ENCODE data around the gene PRSS57. TPM values are rescaled to one million over a fixed set of nuclear protein-coding genes. Genes with fewer than 3 reads are reported as not detected.

PRSS57 gene
- total and polyA plus RNA-seq, 2 of the 13 experiments (the other 11 are each of a cell fraction or from before 2014, with no cell fraction given): 0.12 TPM; not detected in 1

DNA sequence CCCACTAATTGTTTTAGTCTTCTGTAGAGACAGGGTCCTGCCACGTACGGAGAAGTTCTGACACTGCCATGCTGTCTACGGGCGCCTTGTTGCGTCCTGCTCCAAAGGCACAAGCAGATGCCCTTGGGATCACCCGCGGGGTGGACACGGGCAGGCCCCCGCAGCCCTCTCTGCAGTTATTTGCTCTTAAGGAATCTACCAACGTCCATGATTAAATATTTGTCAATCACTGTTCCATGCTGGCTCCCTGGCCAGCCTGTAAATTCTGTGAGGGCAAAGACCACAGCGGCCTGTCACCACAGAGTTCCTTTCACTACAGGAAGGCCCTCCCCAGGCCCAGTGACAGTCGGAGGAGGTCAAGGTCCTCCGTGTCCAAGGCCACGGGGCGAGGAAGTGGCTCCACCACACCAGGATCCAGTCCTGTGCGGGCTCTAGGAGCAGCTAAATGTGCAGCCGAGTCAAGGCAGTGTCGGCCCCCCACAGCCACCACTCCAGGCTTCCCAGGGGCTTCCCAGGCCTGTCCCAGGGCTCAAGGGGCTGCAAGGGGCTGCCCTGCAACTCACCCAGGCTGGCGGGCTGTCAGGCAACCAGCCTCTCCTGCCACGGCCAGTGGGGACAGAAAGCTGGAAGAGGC lies 34.3 kb downstream of the PRSS57 start (continued):
- TF ChIP-seq, protein P1, sequence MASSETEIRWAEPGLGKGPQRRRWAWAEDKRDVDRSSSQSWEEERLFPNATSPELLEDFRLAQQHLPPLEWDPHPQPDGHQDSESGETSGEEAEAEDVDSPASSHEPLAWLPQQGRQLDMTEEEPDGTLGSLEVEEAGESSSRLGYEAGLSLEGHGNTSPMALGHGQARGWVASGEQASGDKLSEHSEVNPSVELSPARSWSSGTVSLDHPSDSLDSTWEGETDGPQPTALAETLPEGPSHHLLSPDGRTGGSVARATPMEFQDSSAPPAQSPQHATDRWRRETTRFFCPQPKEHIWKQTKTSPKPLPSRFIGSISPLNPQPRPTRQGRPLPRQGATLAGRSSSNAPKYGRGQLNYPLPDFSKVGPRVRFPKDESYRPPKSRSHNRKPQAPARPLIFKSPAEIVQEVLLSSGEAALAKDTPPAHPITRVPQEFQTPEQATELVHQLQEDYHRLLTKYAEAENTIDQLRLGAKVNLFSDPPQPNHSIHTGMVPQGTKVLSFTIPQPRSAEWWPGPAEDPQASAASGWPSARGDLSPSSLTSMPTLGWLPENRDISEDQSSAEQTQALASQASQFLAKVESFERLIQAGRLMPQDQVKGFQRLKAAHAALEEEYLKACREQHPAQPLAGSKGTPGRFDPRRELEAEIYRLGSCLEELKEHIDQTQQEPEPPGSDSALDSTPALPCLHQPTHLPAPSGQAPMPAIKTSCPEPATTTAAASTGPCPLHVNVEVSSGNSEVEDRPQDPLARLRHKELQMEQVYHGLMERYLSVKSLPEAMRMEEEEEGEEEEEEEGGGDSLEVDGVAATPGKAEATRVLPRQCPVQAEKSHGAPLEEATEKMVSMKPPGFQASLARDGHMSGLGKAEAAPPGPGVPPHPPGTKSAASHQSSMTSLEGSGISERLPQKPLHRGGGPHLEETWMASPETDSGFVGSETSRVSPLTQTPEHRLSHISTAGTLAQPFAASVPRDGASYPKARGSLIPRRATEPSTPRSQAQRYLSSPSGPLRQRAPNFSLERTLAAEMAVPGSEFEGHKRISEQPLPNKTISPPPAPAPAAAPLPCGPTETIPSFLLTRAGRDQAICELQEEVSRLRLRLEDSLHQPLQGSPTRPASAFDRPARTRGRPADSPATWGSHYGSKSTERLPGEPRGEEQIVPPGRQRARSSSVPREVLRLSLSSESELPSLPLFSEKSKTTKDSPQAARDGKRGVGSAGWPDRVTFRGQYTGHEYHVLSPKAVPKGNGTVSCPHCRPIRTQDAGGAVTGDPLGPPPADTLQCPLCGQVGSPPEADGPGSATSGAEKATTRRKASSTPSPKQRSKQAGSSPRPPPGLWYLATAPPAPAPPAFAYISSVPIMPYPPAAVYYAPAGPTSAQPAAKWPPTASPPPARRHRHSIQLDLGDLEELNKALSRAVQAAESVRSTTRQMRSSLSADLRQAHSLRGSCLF (CRISPR knock-in tag; IDR thresholded peaks at IDR 0.05; ENCODE audit: borderline replicate concordance): no peak
- TF ChIP-seq SIN3A (IDR thresholded peaks at IDR 0.05; ENCODE audit: borderline replicate concordance, low read depth, low read length) (peak; percentile 84; the same call in 1 of the 2 replicates), DPF2 (CRISPR knock-in tag; IDR thresholded peaks at IDR 0.05; ENCODE audit: borderline replicate concordance, low read depth) (peak; percentile 56; the same call in 1 of the 2 replicates), IRX3 (CRISPR knock-in tag; IDR thresholded peaks at IDR 0.05; ENCODE audit: borderline replicate concordance, low read depth) (peak; percentile 40; the same call in 1 of the 2 replicates), ZSCAN20 (CRISPR knock-in tag; IDR thresholded peaks at IDR 0.05; ENCODE audit: borderline replicate concordance) (no peak), RORA (CRISPR knock-in tag; IDR thresholded peaks at IDR 0.05) (no peak), ATRX (CRISPR knock-in tag; IDR thresholded peaks at IDR 0.05; ENCODE audit: borderline replicate concordance) (no peak)
- TF ChIP-seq, protein P2, sequence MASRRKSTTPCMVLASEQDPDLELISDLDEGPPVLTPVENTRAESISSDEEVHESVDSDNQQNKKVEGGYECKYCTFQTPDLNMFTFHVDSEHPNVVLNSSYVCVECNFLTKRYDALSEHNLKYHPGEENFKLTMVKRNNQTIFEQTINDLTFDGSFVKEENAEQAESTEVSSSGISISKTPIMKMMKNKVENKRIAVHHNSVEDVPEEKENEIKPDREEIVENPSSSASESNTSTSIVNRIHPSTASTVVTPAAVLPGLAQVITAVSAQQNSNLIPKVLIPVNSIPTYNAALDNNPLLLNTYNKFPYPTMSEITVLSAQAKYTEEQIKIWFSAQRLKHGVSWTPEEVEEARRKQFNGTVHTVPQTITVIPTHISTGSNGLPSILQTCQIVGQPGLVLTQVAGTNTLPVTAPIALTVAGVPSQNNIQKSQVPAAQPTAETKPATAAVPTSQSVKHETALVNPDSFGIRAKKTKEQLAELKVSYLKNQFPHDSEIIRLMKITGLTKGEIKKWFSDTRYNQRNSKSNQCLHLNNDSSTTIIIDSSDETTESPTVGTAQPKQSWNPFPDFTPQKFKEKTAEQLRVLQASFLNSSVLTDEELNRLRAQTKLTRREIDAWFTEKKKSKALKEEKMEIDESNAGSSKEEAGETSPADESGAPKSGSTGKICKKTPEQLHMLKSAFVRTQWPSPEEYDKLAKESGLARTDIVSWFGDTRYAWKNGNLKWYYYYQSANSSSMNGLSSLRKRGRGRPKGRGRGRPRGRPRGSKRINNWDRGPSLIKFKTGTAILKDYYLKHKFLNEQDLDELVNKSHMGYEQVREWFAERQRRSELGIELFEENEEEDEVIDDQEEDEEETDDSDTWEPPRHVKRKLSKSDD (CRISPR knock-in tag; IDR thresholded peaks at IDR 0.05; ENCODE audit: low read depth): peak; percentile 77
- TF ChIP-seq, protein P3, sequence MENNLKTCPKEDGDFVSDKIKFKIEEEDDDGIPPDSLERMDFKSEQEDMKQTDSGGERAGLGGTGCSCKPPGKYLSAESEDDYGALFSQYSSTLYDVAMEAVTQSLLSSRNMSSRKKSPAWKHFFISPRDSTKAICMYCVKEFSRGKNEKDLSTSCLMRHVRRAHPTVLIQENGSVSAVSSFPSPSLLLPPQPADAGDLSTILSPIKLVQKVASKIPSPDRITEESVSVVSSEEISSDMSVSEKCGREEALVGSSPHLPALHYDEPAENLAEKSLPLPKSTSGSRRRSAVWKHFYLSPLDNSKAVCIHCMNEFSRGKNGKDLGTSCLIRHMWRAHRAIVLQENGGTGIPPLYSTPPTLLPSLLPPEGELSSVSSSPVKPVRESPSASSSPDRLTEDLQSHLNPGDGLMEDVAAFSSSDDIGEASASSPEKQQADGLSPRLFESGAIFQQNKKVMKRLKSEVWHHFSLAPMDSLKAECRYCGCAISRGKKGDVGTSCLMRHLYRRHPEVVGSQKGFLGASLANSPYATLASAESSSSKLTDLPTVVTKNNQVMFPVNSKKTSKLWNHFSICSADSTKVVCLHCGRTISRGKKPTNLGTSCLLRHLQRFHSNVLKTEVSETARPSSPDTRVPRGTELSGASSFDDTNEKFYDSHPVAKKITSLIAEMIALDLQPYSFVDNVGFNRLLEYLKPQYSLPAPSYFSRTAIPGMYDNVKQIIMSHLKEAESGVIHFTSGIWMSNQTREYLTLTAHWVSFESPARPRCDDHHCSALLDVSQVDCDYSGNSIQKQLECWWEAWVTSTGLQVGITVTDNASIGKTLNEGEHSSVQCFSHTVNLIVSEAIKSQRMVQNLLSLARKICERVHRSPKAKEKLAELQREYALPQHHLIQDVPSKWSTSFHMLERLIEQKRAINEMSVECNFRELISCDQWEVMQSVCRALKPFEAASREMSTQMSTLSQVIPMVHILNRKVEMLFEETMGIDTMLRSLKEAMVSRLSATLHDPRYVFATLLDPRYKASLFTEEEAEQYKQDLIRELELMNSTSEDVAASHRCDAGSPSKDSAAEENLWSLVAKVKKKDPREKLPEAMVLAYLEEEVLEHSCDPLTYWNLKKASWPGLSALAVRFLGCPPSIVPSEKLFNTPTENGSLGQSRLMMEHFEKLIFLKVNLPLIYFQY (CRISPR knock-in tag; IDR thresholded peaks at IDR 0.05; ENCODE audit: borderline replicate concordance): 0 out of 2 replicates have a peak, but pooled peaks have one; percentile 33
- TF ChIP-seq, protein P4, sequence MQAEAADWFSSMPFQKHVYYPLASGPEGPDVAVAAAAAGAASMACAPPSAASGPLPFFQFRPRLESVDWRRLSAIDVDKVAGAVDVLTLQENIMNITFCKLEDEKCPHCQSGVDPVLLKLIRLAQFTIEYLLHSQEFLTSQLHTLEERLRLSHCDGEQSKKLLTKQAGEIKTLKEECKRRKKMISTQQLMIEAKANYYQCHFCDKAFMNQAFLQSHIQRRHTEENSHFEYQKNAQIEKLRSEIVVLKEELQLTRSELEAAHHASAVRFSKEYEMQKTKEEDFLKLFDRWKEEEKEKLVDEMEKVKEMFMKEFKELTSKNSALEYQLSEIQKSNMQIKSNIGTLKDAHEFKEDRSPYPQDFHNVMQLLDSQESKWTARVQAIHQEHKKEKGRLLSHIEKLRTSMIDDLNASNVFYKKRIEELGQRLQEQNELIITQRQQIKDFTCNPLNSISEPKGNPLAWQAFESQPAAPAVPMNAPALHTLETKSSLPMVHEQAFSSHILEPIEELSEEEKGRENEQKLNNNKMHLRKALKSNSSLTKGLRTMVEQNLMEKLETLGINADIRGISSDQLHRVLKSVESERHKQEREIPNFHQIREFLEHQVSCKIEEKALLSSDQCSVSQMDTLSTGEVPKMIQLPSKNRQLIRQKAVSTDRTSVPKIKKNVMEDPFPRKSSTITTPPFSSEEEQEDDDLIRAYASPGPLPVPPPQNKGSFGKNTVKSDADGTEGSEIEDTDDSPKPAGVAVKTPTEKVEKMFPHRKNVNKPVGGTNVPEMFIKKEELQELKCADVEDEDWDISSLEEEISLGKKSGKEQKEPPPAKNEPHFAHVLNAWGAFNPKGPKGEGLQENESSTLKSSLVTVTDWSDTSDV (CRISPR knock-in tag; IDR thresholded peaks at IDR 0.05): 0 out of 2 replicates have a peak, but pooled peaks have one; percentile 73
- TF ChIP-seq, protein P5, sequence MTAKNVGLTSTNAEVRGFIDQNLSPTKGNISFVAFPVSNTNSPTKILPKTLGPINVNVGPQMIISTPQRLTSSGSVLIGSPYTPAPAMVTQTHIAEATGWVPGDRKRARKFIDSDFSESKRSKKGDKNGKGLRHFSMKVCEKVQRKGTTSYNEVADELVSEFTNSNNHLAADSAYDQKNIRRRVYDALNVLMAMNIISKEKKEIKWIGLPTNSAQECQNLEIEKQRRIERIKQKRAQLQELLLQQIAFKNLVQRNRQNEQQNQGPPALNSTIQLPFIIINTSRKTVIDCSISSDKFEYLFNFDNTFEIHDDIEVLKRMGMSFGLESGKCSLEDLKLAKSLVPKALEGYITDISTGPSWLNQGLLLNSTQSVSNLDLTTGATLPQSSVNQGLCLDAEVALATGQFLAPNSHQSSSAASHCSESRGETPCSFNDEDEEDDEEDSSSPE (CRISPR knock-in tag; IDR thresholded peaks at IDR 0.05): no peak

Data from HepG2 (cell line).